WTC11 (cell line): ENCODE measurements around the gene WNT6. TPM values are rescaled to one million over a fixed set of nuclear protein-coding genes. Genes with fewer than 3 reads are reported as not detected.

Experiments used
- ATAC-seq: fragments of 200-7000 bp; cut with Tn5 transposase; 2 replicates; pipeline ENCODE4 v1.10.0; 2021; ENCODE audit warnings: mild to moderate bottlenecking, moderate library complexity
- CTCF ChIA-PET: fragments of 300-600 bp; sonication (Branson Sonifier 250); formaldehyde crosslinking; loops from one replicate; lab custom pipeline; 2021; ENCODE audit warnings: antibody characterized with exemption; lab: Charles Lee
- POLR2A ChIA-PET: fragments of 350-600 bp; sonication (Branson Sonifier 250); formaldehyde crosslinking; loops from one replicate; lab custom pipeline; 2021; ENCODE audit warnings: antibody characterized with exemption; lab: Charles Lee
- DNase-seq: peaks from one replicate; pipeline ENCODE4 v3.0.0; 2021; ENCODE audit warnings: low spot score
- H3K27ac Mint-ChIP-seq: 2 replicates; pipeline ENCODE4 v1.8.0; 2021; ENCODE audit warnings: mixed read lengths
- H3K27me3 Mint-ChIP-seq: 2 replicates; pipeline ENCODE4 v1.8.0; 2021; ENCODE audit warnings: low read depth, mild to moderate bottlenecking, moderate library complexity, mixed read lengths
- H3K36me3 Mint-ChIP-seq: 2 replicates; pipeline ENCODE4 v1.8.0; 2021; ENCODE audit warnings: mixed read lengths
- H3K4me1 Mint-ChIP-seq: 2 replicates; pipeline ENCODE4 v1.8.0; 2022; ENCODE audit warnings: mixed read lengths
- H3K4me3 Mint-ChIP-seq: 2 replicates; pipeline ENCODE4 v1.8.0; 2021; ENCODE audit warnings: mild to moderate bottlenecking, moderate library complexity, mixed read lengths
- H3K9me3 Mint-ChIP-seq: 2 replicates; pipeline ENCODE4 v1.8.0; 2021; ENCODE audit warnings: mixed read lengths
- ATF1 ChIP-seq: sonication (generic); formaldehyde crosslinking; IDR thresholded peaks from 2 replicates; pipeline ENCODE4 v1.8.1; 2023; ENCODE audit warnings: mild to moderate bottlenecking, moderate library complexity, missing genetic modification reagents
- ELF4 ChIP-seq: sonication (generic); formaldehyde crosslinking; IDR thresholded peaks from 2 replicates; pipeline ENCODE4 v1.8.1; 2022; ENCODE audit warnings: low read depth, mild to moderate bottlenecking, moderate library complexity, missing genetic modification reagents
- FOXJ3 ChIP-seq: sonication (generic); formaldehyde crosslinking; IDR thresholded peaks from 2 replicates; pipeline ENCODE4 v1.9.0; 2021; ENCODE audit warnings: missing genetic modification reagents, mild to moderate bottlenecking, borderline replicate concordance
- IRF2 ChIP-seq: sonication (generic); formaldehyde crosslinking; IDR thresholded peaks from 2 replicates; pipeline ENCODE4 v1.8.0; 2022; ENCODE audit warnings: low read depth, missing genetic modification reagents, borderline replicate concordance
- NR3C1 ChIP-seq: sonication (generic); formaldehyde crosslinking; conservative IDR thresholded peaks from 2 replicates; pipeline ENCODE4 v1.8.1; 2023; ENCODE audit warnings: low read depth, mild to moderate bottlenecking, missing genetic modification reagents
- SMAD4 ChIP-seq: sonication (generic); formaldehyde crosslinking; IDR thresholded peaks from 2 replicates; pipeline ENCODE4 v1.8.0; 2022; ENCODE audit warnings: mild to moderate bottlenecking, missing genetic modification reagents
- TEAD1 ChIP-seq: sonication (generic); formaldehyde crosslinking; IDR thresholded peaks from 2 replicates; pipeline ENCODE4 v1.8.0; 2022; ENCODE audit warnings: mild to moderate bottlenecking, missing genetic modification reagents
- TEAD4 ChIP-seq: sonication (generic); formaldehyde crosslinking; IDR thresholded peaks from 2 replicates; pipeline ENCODE4 v1.8.0; 2022; ENCODE audit warnings: mild to moderate bottlenecking, missing genetic modification reagents
- ZNF121 ChIP-seq: sonication (generic); formaldehyde crosslinking; IDR thresholded peaks from 2 replicates; pipeline ENCODE4 v1.8.0; 2023; ENCODE audit warnings: missing genetic modification reagents
- ZNF232 ChIP-seq: sonication (generic); formaldehyde crosslinking; IDR thresholded peaks from 2 replicates; pipeline ENCODE4 v1.8.0; 2022; ENCODE audit warnings: mild to moderate bottlenecking, missing genetic modification reagents
- ZNF396 ChIP-seq: fragments of 250-450 bp; sonication (Bioruptor Pico); IDR thresholded peaks from 2 replicates; pipeline ENCODE4 v1.8.0; 2021; ENCODE audit warnings: mild to moderate bottlenecking, moderate library complexity, borderline replicate concordance
- ZNF671 ChIP-seq: fragments of 250-450 bp; sonication (Bioruptor Pico); IDR thresholded peaks from 2 replicates; pipeline ENCODE4 v1.8.0; 2021; ENCODE audit warnings: mild to moderate bottlenecking
- total RNA-seq: library from RNA; stranded (reverse); gene quantifications from 3 replicates; pipeline ENCODE4 v1.2.3, GENCODE V29; 2021
- TF ChIP-seq, protein P1 (sequence below): sonication (generic); formaldehyde crosslinking; IDR thresholded peaks from 2 replicates; pipeline ENCODE4 v1.8.0; 2022; ENCODE audit warnings: missing genetic modification reagents
- TF ChIP-seq, protein P2 (sequence below): sonication (generic); formaldehyde crosslinking; IDR thresholded peaks from 2 replicates; pipeline ENCODE4 v1.8.0; 2022; ENCODE audit warnings: mild to moderate bottlenecking, missing genetic modification reagents
- TF ChIP-seq, protein P3 (sequence below): sonication (generic); formaldehyde crosslinking; conservative IDR thresholded peaks from 2 replicates; pipeline ENCODE4 v1.8.1; 2022; ENCODE audit warnings: mild to moderate bottlenecking, missing genetic modification reagents
- TF ChIP-seq, protein P4 (sequence below): sonication (generic); formaldehyde crosslinking; IDR thresholded peaks from 2 replicates; pipeline ENCODE4 v1.8.1; 2023; ENCODE audit warnings: mild to moderate bottlenecking, missing genetic modification reagents
- TF ChIP-seq, protein P5 (sequence below): sonication (generic); formaldehyde crosslinking; IDR thresholded peaks from 2 replicates; pipeline ENCODE4 v1.8.0; 2022; ENCODE audit warnings: mild to moderate bottlenecking, missing genetic modification reagents
- TF ChIP-seq, protein P6 (sequence below): fragments of 250-450 bp; sonication (Bioruptor Pico); IDR thresholded peaks from 2 replicates; pipeline ENCODE4 v1.8.0; 2021; ENCODE audit warnings: mild to moderate bottlenecking
- TF ChIP-seq, protein P7 (sequence below): sonication (generic); formaldehyde crosslinking; IDR thresholded peaks from 2 replicates; pipeline ENCODE4 v1.8.1; 2023; ENCODE audit warnings: mild to moderate bottlenecking, missing genetic modification reagents

The WNT6 gene
- total RNA-seq, 1 experiment from 2014 or later = not detected

DNA sequence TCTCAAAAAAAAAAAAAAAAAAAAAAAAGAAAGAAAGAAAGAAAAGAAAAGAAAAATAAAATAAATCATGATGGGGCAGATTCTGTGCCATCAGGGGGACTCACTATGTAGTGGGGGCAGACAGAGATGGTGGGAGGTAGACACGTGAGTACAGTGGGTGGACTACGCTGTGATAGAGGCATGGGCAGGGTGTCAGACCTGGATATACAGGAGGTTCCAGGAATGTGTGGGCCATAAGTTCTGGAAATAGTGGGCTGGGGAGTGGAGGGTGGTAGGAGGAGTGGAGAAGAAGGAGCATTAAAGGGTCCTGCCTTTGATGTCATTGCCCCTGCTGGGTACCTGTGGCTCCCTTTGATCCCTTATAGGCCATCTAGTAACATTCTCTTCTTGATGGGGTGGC, 8.8 kb upstream of the WNT6 start:
- Mint-ChIP-seq H3K27me3 (peaks cover 43% of the 10 kb centered on the region), H3K9me3 (peaks cover 3% of the 10 kb centered on the region; the same call in 1 of the 2 replicates), H3K4me1 (peaks cover 22% of the 10 kb centered on the region), H3K27ac (no peak overlapping the region), H3K36me3 (peaks cover 9% of the 10 kb centered on the region), H3K4me3 (no peak overlapping the region)
- CTCF ChIA-PET = interaction anchor here (1.0 to 3.9 kb wide), 6 partner anchors 26 to 179 kb away, joined by 3 to 54 read pairs (median 4); no protein-coding TSS in a partner anchor
- TF ChIP-seq ZNF121 (no peak), TEAD1 (no peak), ELF4 (no peak), TEAD4 (CRISPR knock-in tag) (no peak), ZNF671 (CRISPR knock-in tag) (no peak), ATF1 (CRISPR knock-in tag) (no peak), NR3C1 (CRISPR knock-in tag) (no peak), IRF2 (CRISPR knock-in tag) (no peak), SMAD4 (CRISPR knock-in tag) (no peak), ZNF396 (CRISPR knock-in tag) (no peak), ZNF232 (CRISPR knock-in tag) (no peak), FOXJ3 (CRISPR knock-in tag) (no peak)
- TF ChIP-seq, protein P1, sequence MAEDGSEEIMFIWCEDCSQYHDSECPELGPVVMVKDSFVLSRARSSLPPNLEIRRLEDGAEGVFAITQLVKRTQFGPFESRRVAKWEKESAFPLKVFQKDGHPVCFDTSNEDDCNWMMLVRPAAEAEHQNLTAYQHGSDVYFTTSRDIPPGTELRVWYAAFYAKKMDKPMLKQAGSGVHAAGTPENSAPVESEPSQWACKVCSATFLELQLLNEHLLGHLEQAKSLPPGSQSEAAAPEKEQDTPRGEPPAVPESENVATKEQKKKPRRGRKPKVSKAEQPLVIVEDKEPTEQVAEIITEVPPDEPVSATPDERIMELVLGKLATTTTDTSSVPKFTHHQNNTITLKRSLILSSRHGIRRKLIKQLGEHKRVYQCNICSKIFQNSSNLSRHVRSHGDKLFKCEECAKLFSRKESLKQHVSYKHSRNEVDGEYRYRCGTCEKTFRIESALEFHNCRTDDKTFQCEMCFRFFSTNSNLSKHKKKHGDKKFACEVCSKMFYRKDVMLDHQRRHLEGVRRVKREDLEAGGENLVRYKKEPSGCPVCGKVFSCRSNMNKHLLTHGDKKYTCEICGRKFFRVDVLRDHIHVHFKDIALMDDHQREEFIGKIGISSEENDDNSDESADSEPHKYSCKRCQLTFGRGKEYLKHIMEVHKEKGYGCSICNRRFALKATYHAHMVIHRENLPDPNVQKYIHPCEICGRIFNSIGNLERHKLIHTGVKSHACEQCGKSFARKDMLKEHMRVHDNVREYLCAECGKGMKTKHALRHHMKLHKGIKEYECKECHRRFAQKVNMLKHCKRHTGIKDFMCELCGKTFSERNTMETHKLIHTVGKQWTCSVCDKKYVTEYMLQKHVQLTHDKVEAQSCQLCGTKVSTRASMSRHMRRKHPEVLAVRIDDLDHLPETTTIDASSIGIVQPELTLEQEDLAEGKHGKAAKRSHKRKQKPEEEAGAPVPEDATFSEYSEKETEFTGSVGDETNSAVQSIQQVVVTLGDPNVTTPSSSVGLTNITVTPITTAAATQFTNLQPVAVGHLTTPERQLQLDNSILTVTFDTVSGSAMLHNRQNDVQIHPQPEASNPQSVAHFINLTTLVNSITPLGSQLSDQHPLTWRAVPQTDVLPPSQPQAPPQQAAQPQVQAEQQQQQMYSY (CRISPR knock-in tag) = no peak
- TF ChIP-seq, protein P2, sequence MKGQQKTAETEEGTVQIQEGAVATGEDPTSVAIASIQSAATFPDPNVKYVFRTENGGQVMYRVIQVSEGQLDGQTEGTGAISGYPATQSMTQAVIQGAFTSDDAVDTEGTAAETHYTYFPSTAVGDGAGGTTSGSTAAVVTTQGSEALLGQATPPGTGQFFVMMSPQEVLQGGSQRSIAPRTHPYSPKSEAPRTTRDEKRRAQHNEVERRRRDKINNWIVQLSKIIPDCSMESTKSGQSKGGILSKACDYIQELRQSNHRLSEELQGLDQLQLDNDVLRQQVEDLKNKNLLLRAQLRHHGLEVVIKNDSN (CRISPR knock-in tag) = no peak
- TF ChIP-seq, protein P3, sequence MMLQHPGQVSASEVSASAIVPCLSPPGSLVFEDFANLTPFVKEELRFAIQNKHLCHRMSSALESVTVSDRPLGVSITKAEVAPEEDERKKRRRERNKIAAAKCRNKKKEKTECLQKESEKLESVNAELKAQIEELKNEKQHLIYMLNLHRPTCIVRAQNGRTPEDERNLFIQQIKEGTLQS = no peak
- TF ChIP-seq, protein P4, sequence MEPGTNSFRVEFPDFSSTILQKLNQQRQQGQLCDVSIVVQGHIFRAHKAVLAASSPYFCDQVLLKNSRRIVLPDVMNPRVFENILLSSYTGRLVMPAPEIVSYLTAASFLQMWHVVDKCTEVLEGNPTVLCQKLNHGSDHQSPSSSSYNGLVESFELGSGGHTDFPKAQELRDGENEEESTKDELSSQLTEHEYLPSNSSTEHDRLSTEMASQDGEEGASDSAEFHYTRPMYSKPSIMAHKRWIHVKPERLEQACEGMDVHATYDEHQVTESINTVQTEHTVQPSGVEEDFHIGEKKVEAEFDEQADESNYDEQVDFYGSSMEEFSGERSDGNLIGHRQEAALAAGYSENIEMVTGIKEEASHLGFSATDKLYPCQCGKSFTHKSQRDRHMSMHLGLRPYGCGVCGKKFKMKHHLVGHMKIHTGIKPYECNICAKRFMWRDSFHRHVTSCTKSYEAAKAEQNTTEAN = no peak
- TF ChIP-seq, protein P5, sequence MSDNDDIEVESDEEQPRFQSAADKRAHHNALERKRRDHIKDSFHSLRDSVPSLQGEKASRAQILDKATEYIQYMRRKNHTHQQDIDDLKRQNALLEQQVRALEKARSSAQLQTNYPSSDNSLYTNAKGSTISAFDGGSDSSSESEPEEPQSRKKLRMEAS (CRISPR knock-in tag) = no peak
- TF ChIP-seq, protein P6, sequence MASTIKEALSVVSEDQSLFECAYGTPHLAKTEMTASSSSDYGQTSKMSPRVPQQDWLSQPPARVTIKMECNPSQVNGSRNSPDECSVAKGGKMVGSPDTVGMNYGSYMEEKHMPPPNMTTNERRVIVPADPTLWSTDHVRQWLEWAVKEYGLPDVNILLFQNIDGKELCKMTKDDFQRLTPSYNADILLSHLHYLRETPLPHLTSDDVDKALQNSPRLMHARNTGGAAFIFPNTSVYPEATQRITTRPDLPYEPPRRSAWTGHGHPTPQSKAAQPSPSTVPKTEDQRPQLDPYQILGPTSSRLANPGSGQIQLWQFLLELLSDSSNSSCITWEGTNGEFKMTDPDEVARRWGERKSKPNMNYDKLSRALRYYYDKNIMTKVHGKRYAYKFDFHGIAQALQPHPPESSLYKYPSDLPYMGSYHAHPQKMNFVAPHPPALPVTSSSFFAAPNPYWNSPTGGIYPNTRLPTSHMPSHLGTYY (CRISPR knock-in tag) = no peak
- TF ChIP-seq, protein P7, sequence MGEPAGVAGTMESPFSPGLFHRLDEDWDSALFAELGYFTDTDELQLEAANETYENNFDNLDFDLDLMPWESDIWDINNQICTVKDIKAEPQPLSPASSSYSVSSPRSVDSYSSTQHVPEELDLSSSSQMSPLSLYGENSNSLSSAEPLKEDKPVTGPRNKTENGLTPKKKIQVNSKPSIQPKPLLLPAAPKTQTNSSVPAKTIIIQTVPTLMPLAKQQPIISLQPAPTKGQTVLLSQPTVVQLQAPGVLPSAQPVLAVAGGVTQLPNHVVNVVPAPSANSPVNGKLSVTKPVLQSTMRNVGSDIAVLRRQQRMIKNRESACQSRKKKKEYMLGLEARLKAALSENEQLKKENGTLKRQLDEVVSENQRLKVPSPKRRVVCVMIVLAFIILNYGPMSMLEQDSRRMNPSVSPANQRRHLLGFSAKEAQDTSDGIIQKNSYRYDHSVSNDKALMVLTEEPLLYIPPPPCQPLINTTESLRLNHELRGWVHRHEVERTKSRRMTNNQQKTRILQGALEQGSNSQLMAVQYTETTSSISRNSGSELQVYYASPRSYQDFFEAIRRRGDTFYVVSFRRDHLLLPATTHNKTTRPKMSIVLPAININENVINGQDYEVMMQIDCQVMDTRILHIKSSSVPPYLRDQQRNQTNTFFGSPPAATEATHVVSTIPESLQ (CRISPR knock-in tag) = no peak
- DNase-seq (no peak), ATAC-seq (no peak)
- POLR2A ChIA-PET = no interaction called here
